Stimulated activated CD4-positive, alpha-beta T cell treated with anti-CD3 and anti-CD28 coated beads, Interleukin-1b, Interleukin-23, amount 100 ng/mL, for 48 hours (primary cell): ENCODE data around the gene GPR35.
A peak's percentile ranks its signal among the peaks of the same experiment; 100 is the strongest.

Source experiments
- DNase-seq: peaks from one replicate; pipeline ENCODE4 v3.0.0-alpha.2; 2020

GPR35 gene

DNA sequence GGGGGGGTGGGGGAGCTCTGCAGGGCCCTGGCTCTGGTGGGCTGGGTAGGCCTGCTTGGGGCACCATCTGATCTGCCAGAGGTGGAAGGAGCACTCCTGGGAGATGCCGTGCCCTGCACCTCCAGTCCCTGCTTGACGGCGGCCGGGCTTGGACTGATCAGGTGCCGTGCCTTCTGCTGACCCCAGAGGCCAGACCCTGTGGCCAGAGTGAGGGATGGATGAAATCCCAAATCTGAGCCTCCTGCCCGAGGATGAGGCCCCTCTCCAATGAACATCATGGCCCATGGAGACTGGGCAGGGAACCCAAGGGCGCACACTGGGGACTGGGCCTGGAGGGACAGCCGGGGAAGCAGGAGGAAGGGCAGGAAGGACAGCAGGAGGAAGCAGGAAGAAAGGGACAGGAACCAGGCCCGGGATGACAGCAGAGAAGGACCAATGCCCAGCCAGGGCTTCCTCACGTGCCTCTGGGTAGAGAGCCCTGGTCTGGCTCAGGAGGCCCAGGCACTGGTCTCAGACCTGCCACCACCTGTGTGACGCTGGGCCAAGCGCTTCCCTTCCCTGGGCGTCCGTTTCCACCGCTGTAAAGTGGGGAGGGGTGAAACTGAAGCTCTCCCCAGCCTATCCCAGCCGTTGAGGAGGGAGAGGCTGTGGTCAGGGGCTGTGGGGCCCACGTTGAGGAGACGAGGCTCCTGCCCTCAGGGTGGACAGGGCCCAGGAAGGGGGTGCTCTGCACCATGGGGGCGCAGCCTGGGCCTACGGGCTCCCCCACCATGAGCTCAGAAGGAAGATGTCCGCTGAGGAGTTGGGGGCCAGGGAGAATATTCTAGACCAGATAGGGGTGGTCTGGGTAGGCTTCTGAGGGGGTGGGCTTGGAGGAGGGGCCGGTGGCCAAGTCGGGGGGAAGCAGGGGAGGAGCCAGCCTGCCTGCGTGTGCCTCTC lies 1.0 kb upstream of the GPR35 start:
- no peak for DNase-seq

DNA sequence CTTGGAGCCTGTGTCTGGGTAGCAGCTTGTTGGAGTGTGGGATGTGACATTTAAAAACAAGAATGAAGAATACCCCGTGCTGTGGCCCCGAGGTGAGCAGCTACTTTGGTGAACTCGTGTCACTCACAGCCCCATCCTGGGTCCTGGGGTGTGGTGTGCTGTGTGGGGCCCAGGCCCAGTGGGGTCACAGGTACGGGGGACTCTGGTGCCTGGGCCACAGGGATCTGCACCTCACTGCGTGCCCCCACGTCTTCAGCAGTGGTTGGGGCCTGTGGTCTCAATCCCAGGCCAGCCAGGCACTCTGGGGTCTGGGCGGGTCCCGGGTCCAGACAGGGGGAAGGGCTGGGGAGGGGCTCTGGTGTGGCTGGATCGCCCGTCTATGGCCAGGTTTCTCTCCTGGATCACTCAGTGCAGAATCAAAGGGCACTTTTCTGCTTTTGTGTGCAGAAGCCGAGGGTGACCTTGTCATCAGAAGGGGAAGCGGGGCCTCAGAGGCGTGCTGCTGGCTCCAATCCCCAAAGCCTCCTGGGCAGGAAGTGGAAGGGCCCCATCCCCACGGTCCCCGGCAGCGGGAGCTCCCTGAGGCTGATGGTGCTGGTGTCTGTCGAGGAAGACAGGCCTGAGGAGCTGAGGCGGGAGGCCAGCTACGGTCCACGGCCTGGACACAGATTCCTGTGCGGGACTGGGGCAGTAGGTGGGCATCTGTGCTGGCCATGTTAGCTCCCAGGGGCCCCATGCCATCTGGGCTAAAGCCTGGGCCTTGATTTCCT lies 1.4 kb downstream of the GPR35 start:
- peak; percentile 60 for DNase-seq

DNA sequence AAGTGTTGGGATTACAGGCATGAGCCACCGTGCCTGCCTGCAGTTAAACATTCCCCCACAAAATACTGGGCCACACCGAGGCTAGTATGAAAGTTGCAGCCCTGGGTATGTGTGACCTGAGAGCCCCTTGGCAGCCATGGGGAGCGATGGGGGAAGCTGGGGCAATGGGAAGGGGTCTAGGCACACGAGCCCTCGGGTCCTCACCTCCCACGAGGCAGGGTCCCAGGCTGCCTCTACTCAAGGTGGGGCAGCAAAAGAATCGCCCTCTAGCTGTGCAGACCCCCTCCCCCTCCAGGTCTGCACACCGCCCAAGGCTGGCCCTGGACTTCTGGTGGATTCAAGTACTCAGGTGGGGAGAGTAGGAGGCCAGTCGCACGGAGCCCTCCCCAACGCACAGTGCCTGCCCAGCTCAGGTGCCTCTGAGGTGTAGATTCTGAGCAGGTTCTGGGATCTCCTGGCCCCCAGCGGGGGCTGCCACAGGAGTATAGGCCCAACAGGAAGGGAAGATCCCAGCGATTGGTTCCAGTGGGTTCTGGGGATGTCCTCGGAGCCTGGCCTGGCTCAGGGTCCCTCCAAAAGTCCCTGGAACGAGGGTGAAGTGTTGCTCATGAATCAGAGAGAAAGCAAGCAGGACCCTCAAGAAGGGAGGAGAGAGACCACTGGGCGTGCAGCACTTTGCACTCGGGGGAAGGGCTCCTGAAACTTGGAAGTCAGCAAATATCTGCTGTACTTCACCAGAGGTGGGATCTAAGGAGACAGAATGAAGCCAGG lies 2.6 kb downstream of the GPR35 start:
- peak; percentile 1 for DNase-seq

DNA sequence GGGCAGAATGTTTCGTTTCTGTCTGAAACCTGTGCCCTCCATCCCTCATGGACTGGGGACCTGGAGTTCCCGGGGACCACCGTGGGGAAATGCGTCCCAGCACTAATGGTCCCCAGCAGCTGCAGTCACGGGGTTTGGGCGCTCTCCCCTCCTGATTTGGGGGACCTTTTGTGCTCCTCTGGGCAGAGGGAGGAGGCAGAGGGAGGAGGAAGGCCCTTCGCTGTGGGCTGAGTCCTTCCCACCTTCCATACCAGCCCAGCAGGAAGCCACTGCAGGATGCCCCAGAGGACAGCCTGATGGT lies 3.2 kb downstream of the GPR35 start:
- DNase-seq: no peak

DNA sequence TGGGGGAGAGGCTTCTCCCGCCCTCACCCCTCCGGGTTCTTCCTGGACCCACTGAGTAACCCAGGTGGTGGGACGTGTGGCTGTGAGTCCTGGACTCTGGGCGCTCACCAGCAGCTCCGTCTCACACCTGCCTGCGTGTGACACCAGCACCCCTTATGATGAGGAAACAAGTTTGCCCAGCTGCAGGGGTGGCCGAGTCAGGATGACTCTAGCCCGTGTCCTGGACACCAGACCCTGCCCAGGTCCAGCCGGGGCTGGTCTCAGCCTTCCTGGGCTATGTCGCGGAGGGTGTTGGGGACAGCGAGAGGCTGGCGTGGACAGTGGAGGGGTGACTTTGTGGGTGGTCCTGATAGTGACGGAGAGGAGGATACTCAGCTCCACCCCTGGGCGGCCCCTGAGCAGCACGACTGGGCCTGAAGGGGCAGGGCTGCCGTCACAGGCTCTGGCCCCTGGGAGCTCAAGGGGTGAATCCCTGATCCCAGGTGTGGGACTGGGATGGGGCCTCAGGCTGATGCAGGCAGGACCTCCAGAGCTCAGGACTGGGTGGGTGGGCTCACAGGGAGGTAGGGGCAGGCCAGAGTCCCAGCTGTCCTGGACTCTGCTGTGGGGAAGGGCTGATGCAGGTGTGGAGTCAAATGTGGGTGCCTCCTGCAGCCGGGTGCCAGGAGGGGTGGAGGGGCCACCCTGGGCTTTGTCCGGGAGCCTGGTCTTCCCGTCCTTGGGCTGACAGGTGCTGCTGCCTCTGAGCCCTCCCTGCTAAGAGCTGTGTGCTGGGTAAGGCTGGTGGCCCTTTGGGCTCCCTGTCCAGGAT lies 3.7 kb downstream of the GPR35 start:
- peak; percentile 0 for DNase-seq

DNA sequence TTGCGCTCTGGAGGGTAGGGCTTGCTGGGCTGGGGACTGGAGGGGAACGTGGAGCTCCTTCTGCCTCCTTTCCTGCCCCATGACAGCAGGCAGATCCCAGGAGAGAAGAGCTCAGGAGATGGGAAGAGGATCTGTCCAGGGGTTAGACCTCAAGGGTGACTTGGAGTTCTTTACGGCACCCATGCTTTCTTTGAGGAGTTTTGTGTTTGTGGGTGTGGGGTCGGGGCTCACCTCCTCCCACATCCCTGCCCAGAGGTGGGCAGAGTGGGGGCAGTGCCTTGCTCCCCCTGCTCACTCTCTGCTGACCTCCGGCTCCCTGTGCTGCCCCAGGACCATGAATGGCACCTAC lies 4.3 kb downstream of the GPR35 start:
- no peak for DNase-seq

DNA sequence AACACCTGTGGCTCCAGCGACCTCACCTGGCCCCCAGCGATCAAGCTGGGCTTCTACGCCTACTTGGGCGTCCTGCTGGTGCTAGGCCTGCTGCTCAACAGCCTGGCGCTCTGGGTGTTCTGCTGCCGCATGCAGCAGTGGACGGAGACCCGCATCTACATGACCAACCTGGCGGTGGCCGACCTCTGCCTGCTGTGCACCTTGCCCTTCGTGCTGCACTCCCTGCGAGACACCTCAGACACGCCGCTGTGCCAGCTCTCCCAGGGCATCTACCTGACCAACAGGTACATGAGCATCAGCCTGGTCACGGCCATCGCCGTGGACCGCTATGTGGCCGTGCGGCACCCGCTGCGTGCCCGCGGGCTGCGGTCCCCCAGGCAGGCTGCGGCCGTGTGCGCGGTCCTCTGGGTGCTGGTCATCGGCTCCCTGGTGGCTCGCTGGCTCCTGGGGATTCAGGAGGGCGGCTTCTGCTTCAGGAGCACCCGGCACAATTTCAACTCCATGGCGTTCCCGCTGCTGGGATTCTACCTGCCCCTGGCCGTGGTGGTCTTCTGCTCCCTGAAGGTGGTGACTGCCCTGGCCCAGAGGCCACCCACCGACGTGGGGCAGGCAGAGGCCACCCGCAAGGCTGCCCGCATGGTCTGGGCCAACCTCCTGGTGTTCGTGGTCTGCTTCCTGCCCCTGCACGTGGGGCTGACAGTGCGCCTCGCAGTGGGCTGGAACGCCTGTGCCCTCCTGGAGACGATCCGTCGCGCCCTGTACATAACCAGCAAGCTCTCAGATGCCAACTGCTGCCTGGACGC lies 4.9 kb downstream of the GPR35 start:
- no peak for DNase-seq

DNA sequence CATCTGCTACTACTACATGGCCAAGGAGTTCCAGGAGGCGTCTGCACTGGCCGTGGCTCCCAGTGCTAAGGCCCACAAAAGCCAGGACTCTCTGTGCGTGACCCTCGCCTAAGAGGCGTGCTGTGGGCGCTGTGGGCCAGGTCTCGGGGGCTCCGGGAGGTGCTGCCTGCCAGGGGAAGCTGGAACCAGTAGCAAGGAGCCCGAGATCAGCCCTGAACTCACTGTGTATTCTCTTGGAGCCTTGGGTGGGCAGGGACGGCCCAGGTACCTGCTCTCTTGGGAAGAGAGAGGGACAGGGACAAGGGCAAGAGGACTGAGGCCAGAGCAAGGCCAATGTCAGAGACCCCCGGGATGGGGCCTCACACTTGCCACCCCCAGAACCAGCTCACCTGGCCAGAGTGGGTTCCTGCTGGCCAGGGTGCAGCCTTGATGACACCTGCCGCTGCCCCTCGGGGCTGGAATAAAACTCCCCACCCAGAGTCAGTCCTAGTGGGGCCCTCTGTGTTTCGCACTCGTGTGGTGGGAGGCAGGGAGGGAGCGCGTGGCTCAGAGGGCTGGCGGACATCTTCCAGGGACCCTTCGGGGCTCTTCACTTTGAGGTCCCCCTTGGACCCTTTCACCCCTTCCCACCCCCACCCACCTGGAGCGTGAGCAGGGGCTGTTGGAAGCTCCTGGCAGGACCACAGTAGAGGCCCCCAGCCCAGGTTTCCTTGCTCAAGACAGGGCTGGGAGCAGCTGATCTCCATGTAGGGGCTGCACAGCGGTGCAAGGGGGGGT lies 5.7 kb downstream of the GPR35 start:
- DNase-seq: no peak

DNA sequence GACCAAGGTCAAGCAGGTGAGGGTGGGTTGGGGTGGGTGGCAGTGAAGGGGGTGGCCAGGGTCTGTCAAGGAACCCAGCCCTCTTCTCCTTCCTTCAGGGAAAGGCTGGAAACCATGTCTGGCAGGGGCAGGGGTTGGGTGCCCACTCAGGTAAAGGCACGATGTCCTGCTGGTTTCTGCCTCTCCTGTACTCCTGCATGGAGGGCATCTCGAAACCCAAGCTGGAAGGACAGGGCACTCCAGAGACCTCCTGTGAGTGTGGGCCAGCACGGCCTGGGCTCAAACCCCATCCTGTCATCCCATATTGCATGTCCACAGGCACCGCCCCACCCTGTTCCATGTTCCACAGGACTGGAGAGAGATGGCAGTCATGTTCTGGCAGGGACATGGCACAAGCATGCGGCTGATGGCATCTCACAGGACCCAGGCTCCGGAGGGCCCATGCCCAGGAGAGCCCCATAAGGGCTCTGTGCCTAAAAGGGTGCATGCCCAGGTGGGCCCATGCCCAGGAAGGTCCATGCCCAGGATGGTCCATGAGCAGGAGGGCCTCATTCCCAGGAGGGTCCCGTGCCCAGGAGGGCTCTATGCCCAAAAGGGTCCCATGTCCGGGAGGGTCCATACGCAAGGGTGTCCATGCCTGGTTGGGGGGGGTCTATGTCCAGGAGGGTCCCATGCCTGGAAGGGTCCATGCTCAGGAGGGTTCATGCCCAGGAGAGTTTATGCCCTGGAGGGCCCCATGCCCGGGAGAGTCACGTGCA lies 6.4 kb downstream of the GPR35 start:
- DNase-seq: no peak

DNA sequence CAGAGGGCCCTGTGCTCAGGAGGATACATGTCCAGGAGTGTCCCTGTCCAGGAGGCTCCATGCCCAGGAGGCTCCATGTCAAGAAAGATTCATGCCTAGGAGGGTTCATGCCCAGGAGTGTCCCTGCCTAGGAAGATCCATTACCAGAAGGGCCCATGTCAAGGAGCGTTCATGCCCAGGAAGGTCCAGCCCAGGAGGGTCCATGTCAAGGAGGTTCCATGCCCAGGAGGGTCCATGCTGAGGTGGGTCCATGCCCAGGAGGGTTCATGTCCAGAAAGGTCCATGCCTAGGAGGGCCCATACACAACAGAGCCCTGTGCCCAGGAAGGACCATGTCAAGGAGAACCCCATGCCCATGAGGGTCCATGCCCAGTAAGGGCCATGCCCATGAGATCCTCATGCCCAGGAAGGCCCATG lies 7.0 kb downstream of the GPR35 start:
- DNase-seq: no peak

DNA sequence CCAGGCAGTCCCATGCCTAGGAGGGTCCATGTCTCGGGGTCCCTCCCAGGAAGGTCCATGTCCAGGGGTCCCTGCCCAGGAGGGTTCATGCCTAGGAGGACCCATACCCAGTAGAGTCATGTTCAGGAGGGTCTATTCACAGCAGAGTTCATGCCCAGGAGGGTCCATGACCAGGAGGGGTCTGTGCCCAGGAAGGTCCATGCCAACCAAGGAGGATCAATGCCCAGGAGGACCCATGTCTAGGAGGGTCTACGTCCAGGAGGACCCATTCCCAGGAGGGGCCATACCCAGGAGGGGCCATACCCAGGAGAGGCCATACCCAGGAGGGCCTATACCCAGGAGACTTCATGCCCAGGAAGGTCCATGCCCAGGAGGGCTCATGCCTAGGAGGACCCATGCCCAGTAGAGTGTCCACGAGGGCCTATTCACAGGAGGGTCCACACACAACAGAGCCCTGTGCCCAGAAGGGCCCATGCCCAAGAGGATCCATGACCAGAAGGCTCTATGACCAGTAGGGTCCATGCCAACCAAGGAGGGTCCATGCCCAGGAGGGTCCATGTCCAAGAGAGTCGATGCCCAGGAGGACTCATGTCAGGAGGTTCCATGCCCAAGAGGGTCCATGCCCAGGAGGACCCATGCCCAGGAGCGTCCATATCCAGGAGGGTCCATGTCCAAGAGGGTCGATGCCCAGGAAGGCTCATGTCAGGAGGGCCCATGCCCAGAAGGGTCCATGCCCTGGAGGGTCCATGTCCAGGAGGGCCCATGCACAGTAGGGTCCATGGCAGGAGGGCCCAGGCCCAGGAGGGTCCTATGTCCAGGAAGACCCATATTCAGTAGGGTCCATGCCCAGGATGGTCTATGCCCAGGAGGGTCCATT lies 10.1 kb downstream of the GPR35 start:
- DNase-seq: no peak

DNA sequence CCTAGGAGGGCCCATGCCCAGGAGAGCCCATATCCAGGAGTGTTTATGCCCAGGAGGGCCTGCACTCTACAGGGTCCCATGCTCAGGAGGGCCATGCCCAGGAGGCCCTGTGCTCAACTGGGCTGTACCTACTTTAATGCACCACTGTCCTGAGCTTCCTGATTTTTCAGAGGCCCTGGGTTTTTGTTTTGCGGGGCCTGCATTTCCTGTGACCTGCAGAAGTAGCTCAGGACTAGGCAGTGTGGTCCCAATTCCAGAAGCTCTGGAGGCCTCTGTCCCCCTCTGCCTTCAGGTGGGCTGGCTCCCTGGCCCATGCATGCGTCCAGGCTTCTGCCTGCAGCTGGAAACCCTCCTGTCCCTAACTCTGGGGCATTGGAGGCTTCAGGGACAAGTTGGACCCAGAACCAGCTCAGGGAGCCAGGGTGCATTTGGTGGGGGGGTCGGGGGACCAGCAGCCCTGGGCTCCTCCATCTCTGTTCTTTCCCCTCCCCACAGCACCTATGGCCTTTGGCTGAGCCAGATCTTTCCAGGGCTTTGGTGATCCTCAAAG lies 10.8 kb downstream of the GPR35 start:
- no peak for DNase-seq

DNA sequence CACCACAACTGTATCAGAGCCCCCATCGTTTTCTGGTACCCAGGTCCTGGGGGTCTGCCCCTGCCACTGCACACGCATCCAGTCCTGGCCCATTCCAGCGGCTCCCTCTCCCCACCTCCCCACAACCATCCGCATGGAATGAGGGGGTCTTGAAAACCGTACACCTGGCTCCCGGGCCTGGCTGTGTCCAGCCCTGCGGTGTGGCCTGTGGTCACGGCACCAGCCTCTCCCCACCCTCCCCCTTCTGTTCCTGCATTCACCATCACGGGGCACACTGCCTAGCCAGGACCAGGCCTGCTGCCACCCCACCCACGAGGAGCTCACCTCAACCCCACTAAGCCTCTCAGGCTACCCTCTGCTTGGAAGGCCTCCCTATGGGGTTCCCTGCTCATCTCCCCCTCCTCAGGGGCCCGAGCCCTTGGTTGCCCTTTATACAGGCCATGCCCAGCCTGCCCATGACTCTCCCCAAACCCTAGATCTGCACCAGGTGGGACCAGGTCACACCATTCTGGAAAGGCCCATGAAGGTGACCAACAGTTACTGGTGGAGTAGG lies 11.4 kb downstream of the GPR35 start:
- no peak for DNase-seq

DNA sequence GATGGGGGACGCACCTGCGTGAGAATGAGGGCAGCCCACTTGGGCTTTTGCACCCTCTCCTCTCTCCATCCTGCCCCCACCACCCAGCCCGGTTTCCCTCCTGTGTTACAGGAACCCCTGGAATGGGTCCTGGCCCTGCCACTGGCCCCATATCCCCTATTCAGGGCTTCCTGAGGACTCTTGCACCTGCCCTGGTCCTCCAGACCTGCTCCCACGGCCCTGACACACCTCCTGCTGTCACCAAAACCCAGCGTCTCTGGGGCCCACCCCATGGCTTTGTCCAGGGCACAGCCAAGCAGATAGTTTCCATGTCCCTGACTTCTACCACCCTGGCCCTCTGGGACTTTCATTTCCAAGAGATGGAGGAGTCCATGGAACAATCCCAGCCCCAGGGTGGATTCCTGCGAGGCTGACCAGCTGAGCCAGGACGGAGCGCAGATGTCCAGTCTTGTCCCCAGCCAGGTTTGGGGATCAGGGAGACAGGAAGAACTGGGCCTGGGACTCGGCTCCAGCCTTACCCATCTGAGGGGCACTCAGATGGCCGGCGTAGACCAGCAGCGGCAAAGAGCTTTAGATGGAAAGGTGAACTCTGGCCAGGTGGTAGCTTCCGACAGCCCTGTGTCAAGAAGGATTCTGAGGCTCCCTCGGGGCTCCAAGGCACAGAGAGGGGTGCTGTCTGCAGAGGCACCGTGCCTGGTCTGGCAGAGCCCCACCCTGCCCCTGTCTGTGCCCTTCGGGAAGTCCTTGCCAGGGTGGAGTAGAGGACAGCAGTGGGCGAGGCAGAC lies 12.0 kb downstream of the GPR35 start:
- DNase-seq: no peak

DNA sequence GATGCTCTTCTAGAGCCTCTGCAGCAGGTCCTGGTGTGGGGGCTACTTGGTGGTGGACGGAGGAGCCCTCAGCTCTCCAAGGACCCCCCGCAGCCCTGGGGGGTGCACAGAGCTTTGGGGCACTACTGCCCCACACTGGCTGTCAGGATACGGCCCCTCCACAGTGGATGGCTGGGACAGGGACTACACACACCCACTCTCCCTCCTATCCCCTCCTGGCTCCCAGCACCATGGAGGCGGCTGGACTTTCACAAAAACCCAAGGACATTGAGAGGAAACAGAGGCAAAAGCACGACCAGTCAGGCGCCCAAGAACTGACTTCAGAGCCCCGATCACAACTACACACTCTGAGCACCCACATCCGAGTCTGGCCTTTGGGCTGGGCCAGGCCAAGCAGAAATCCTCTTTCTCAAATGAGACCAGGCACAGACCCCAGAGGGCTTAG lies 12.6 kb downstream of the GPR35 start:
- DNase-seq: no peak

DNA sequence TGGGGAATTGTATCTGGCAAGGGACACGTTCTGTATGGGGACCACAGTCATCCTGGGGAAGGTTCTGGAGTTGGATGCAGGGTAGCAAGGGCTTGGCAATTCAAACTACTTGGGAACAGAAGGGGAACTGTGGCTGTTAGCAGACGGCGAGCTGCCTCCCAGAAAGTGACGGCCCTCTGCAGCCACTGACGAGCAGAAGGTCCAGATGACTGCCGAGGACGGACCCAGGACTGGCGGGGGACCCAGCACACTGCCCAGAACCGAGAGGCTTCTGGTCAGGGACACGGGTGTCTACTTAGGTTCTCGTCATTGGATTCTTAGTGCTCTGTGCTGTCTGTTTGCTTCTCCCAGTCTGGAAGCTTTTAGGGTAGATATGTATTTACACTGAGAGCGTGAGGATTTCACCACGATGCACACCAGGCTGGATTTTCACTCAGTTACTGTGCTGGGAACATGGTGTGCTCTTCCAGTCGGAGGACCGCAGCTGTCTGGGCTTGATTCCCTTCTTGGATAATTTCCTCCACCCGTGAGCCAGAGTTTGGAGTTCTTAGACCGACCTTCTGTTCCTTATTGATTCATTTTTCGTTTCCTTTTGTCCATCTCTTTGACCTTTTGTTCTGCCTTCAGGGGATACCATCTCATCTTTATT lies 13.4 kb downstream of the GPR35 start:
- DNase-seq: no peak

DNA sequence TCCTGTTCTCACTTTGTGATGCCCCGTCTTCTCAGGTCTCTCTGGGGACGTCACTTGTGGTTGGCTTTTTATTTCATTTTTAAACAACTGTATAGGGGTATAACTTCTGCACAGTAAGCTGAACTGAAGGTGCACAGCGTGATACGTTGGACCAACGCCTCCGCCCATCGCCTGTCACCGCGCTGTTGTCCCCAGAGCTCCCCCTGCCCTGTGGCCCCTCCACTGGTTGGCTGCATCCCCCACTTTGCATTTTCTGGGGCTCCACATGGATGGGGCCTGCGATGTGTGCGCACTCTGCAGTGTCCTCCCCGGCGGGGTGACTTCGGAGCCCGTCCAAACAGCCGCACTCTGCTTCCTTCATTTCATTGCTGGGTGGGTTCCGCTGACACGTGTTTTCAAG lies 14.3 kb downstream of the GPR35 start:
- no peak for DNase-seq
